Measurements from ENCODE around the gene LMO1. TPM values are rescaled to one million over a fixed set of nuclear protein-coding genes. Genes with fewer than 3 reads are reported as not detected.

The LMO1 gene
- total RNA-seq, 1 donor from 2014 or later = 0.62 TPM

DNA sequence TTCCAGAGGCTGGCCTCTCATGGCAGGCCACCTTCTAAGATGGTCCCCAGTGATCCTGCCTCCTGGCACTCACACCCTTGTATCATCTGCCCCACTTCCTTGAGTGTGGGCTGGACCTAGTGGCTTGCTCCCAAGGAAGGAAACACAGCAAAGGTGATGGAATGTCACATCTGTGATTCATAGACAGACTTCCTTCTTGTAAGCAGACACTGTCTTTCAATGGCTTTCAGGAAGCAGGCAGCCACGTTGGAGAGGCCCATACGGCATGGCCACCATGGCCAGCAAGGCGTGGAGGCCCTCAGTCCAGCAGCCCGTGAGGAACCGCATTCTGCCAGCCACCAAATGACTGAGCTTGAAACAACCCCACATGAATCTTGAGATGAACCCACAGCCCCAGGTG lies 11.3 kb downstream of the LMO1 start:
- intact Hi-C loops (cut with DNase I) = no loop called here
- no peak for ATAC-seq
- DNase-seq (ENCODE audit: low spot score) = peak; percentile 15

GRCh38 chr11:8251616-8252295 lies 11.9 kb downstream of the LMO1 start:
- DNase-seq (ENCODE audit: low spot score) (peak; percentile 26), ATAC-seq (no peak)
- intact Hi-C loops (cut with DNase I) = no loop called here

- ATAC-seq = no peak
- intact Hi-C loops (cut with DNase I) = no loop called here
- DNase-seq (ENCODE audit: low spot score) = peak; percentile 27
Observed at GRCh38 chr11:8250981-8251615, 12.6 kb downstream of the LMO1 start.

GRCh38 chr11:8250434-8250833 lies 13.2 kb downstream of the LMO1 start:
- DNase-seq (ENCODE audit: low spot score) (peak; percentile 26), ATAC-seq (no peak)
- intact Hi-C loops (cut with DNase I) = no loop called here

DNA sequence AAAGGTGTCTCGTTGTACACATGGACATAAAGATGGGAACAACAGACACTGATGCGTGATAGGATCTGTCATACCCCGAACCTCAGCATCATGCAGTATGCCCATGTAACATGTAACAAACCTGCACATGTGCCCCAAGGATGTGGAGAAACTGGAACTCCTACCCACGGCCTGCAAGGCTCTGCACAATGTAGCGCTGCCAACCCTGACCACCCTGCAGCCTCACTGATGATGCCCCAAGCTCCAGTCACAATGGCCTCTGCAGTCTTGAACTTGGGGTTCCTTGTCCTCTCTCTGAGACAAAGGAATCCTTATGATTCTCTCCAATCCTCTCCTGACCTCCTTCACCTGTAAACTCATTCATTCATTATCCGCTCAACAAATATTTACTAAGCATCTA lies 14.2 kb downstream of the LMO1 start:
- peak; percentile 17 for DNase-seq (ENCODE audit: low spot score)
- intact Hi-C loops (cut with DNase I) = no loop called here
- no peak for ATAC-seq

GRCh38 chr11:8248786-8249185 lies 14.9 kb downstream of the LMO1 start:
- intact Hi-C loops (cut with DNase I) = no loop called here
- DNase-seq (ENCODE audit: low spot score) = no peak

GRCh38 chr11:8247312-8247711 lies 16.4 kb downstream of the LMO1 start:
- DNase-seq (ENCODE audit: low spot score) (no peak), ATAC-seq (no peak)
- intact Hi-C loops (cut with DNase I) = no loop called here

More at GRCh38 chr11:8248786-8249185, 14.9 kb downstream of the LMO1 start:
- ATAC-seq = no peak

DNA sequence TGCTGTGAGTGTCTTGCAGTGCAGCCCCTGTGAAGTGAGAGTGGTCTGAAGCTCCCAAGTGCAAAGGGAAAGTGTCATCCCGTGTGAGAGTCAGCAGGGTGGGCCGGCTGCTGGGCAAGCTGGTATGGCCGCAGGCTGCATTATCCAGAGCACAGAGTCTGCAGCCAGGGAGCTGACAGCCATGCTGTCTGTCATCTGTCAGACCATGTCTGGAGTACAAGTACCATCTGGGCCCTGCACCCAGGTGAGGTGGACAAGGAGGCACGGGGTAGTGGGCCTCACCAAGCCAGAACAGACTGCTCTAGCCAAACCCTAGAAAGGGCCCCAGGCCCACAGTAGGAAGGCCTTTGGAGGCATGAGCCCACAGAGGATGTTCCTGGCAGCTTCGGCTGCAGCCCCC lies 20.2 kb downstream of the LMO1 start:
- ATAC-seq = no peak
- intact Hi-C loops (cut with DNase I) = no loop called here
- DNase-seq (ENCODE audit: low spot score) = no peak

DNA sequence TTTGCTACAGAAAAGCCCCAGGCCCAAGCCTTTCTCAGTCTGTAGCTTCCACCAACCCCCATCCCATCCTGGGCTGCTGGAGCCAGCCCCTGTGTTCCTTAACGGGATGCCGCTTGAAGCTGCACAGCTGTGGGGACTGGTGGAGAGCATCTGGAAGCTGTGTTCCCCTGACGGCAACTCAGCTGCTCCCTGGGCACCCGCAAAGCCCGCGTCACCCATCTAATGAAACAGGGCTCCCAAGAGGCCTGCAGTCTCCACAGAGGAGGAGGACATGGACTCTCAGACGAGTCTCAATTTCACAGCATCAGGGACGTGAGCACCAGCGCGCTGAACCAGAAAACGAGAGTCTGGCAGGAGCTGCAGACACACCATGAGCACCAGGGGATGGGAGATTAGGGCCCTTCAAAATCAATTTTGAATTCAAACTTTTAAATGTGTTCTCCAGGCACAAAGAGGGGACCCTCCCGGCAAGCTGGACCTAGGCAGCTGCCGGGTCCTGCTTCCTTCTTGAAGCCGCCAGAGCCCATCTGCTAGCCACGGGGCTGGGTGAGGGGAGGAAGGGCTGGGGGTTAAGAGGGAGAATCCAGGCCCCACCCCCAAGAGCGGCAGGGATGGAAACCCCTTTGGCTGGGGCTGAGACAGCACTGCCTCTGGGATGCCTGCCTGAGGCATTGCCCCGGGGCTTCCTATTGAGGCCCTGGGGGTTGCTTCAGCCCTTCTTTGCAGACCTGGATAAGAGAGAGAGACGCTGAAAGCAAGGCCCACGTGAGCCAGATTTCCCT lies 21.0 kb downstream of the LMO1 start:
- no peak for ATAC-seq
- intact Hi-C loops (cut with DNase I) = no loop called here
- no peak for DNase-seq (ENCODE audit: low spot score)

GRCh38 chr11:8242118-8242475 lies 21.6 kb downstream of the LMO1 start:
- DNase-seq (ENCODE audit: low spot score) (no peak), ATAC-seq (no peak)
- intact Hi-C loops (cut with DNase I) = no loop called here

GRCh38 chr11:8241373-8242117 lies 22.1 kb downstream of the LMO1 start:
- no peak for ATAC-seq

GRCh38 chr11:8239536-8240228 lies 24.0 kb downstream of the LMO1 start:
- no peak for DNase-seq (ENCODE audit: low spot score)
- ATAC-seq = peak; percentile 76
- intact Hi-C loops (cut with DNase I) = no loop called here

More at GRCh38 chr11:8241373-8242117, 22.1 kb downstream of the LMO1 start:
- intact Hi-C loops (cut with DNase I) = no loop called here
- DNase-seq (ENCODE audit: low spot score) = no peak

GRCh38 chr11:8239040-8239439 lies 24.6 kb downstream of the LMO1 start:
- intact Hi-C loops (cut with DNase I) = no loop called here
- DNase-seq (ENCODE audit: low spot score) = no peak

GRCh38 chr11:8237453-8237852 lies 26.2 kb downstream of the LMO1 start:
- no peak for DNase-seq (ENCODE audit: low spot score)
- ATAC-seq = no peak
- intact Hi-C loops (cut with DNase I) = no loop called here

More at GRCh38 chr11:8239040-8239439, 24.6 kb downstream of the LMO1 start:
- ATAC-seq = no peak

- no peak for DNase-seq (ENCODE audit: low spot score)
- intact Hi-C loops (cut with DNase I) = no loop called here
- ATAC-seq = no peak
Observed at GRCh38 chr11:8235925-8236324, 27.8 kb downstream of the LMO1 start.

DNA sequence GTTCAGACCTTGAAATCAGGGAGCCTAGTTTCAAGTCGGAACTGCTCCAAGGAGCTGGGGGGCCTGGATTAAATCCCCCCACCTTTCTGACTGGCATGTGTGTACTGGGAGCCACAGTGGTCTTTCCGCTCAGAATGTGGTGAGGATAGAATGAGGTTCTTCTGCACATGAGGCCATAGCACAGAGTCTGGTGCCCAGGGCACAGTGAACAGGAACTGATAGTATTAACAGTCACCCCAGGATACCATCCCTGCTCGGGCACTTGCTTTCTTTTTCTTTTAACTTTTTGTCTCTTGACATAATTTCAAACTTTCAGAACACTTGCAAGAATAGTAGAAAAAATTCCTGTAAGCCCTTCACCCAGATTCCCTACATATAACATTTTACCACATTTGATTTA lies 28.8 kb downstream of the LMO1 start:
- intact Hi-C loops (cut with DNase I) = no loop called here
- ATAC-seq = no peak
- no peak for DNase-seq (ENCODE audit: low spot score)

DNA sequence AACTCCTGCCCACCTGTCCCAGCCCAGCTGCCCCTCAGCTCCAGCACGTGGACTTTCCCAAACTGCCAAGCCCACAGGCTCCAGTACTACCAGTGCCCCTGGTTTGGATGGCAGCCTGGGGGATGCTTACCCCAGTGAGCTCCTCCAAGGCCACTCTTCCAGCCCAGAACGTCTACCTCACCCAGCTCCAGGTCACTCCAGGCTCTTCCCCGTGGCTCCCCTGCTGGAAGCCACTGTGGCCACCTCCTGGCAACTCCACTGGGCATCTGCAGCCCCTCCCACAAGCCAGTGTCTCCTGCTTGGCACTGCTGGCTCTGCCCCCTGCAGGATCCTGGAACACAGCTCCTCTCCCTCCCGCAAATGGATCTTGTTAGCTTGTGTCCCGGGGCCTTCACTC lies 29.3 kb downstream of the LMO1 start:
- ATAC-seq (no peak), DNase-seq (ENCODE audit: low spot score) (no peak)
- intact Hi-C loops (cut with DNase I) = no loop called here

- intact Hi-C loops (cut with DNase I) = no loop called here
- ATAC-seq = no peak
Observed at GRCh38 chr11:8233691-8234424, 29.8 kb downstream of the LMO1 start.

More at GRCh38 chr11:8233691-8234424, 29.8 kb downstream of the LMO1 start:
- DNase-seq (ENCODE audit: low spot score) = no peak

Measured in sciatic nerve (tissue), 2 donors.